Astrocyte of the cerebellum (primary cell): ENCODE results near the gene FASTKD3.

Source experiments
- DNase-seq: peaks from one replicate; pipeline ENCODE4 v3.0.0-alpha.2; 2011; ENCODE audit warnings: low read depth
- H3K4me3 ChIP-seq: 2 replicates; pipeline ENCODE4 v1.5.1; 2011; ENCODE audit warnings: mild to moderate bottlenecking, low read depth, low read length, moderate library complexity
- CTCF ChIP-seq: IDR thresholded peaks from 2 replicates; pipeline ENCODE4 v1.5.1; 2012; ENCODE audit warnings: low read length, low read depth, moderate library complexity, mild to moderate bottlenecking; ENCODE audit errors: missing control alignments
- in situ Hi-C: cut with HindIII; loops from 2 replicates; pipeline ENCODE4 v1.10.0; 2017; ENCODE audit warnings: low sequenced_read_pairs

The FASTKD3 gene

GRCh38 chr5:7813576-7813975 lies 55.3 kb downstream of the FASTKD3 start:
- no peak for TF ChIP-seq CTCF
- in situ Hi-C loops: no loop called here
- no peak overlapping the region for H3K4me3 ChIP-seq
- no peak for DNase-seq

- H3K4me3 ChIP-seq: no peak overlapping the region
- DNase-seq: no peak
- no peak for TF ChIP-seq CTCF
- in situ Hi-C loops: no loop called here
Observed at GRCh38 chr5:7813007-7813406, 55.8 kb downstream of the FASTKD3 start.

- no peak for DNase-seq
- no peak overlapping the region for H3K4me3 ChIP-seq
- in situ Hi-C loops: no loop called here
- TF ChIP-seq CTCF: no peak
Observed at GRCh38 chr5:7811715-7812114, 57.1 kb downstream of the FASTKD3 start.
